ENCODE results near the gene TMEM131L.
A peak's percentile ranks its signal among the peaks of the same experiment; 100 is the strongest.
"Not testable (repeated sequence)": the region's sequence is repeated elsewhere in the genome, so short reads cannot be mapped to it uniquely, and the experiment has no call there.

The TMEM131L gene

GRCh38 chr4:153651587-153651986 lies 185.4 kb downstream of the TMEM131L start:
- DNase-seq (ENCODE audit: low read depth in 2 of 2), result peak; percentile 3 to 11

- no peak for DNase-seq (ENCODE audit: low read depth in 2 of 2)
Observed at GRCh38 chr4:153652051-153652784, 186.1 kb downstream of the TMEM131L start.

GRCh38 chr4:153655002-153655541 lies 188.9 kb downstream of the TMEM131L start:
- no peak for DNase-seq (ENCODE audit: low read depth in 2 of 2)

GRCh38 chr4:153655928-153656327 lies 189.8 kb downstream of the TMEM131L start:
- no peak for DNase-seq (ENCODE audit: low read depth in 2 of 2)

- DNase-seq (ENCODE audit: low read depth in 2 of 2), result no peak
Observed at GRCh38 chr4:153661215-153661822, 195.2 kb downstream of the TMEM131L start.

- DNase-seq (ENCODE audit: low read depth in 2 of 2), result no peak
Observed at GRCh38 chr4:153661908-153662307, 195.7 kb downstream of the TMEM131L start.

GRCh38 chr4:153663667-153664066 lies 197.5 kb downstream of the TMEM131L start:
- no peak for DNase-seq (ENCODE audit: low read depth in 2 of 2)

- DNase-seq (ENCODE audit: low read depth in 2 of 2), result not testable (repeated sequence)
Observed at GRCh38 chr4:153666505-153666904, 200.3 kb downstream of the TMEM131L start.

- DNase-seq (ENCODE audit: low read depth in 2 of 2), result no peak
Observed at GRCh38 chr4:153668647-153669046, 202.5 kb downstream of the TMEM131L start.

- DNase-seq (ENCODE audit: low read depth in 2 of 2), result no peak
Observed at GRCh38 chr4:153669838-153670237, 203.7 kb downstream of the TMEM131L start.

GRCh38 chr4:153676486-153676885 lies 210.3 kb downstream of the TMEM131L start:
- no peak for DNase-seq (ENCODE audit: low read depth in 2 of 2)

GRCh38 chr4:153676984-153677383 lies 210.8 kb downstream of the TMEM131L start:
- DNase-seq (ENCODE audit: low read depth in 2 of 2), result no peak

GRCh38 chr4:153679486-153679885 lies 213.3 kb downstream of the TMEM131L start:
- DNase-seq (ENCODE audit: low read depth in 2 of 2), result no peak

GRCh38 chr4:153683763-153684181 lies 217.6 kb downstream of the TMEM131L start:
- DNase-seq (ENCODE audit: low read depth in 2 of 2), result no peak

GRCh38 chr4:153684182-153684970 lies 218.2 kb downstream of the TMEM131L start, which contains the start of gene TLR2:
TSS of gene TLR2 (plus strand) at chr4:153684280. CDS start at chr4:153702908, 18,628 bp downstream.
- DNase-seq (ENCODE audit: low read depth in 2 of 2), result peak; percentile 17 to 23

GRCh38 chr4:153684971-153685371 lies 218.8 kb downstream of the TMEM131L start:
- no peak for DNase-seq (ENCODE audit: low read depth in 2 of 2)

Measured in stimulated activated CD8-positive, alpha-beta memory T cell treated with anti-CD3 and anti-CD28 coated beads, Interleukin-7, amount 100 ng/mL, for 1 hour (primary cell).